Measurements from ENCODE around the gene ANO1. TPM values are rescaled to one million over a fixed set of nuclear protein-coding genes. Genes with fewer than 3 reads are reported as not detected.

ANO1 gene
- total RNA-seq, 6 experiments from 2014 or later = 32.1 to 292 (median 78.0) TPM

GRCh38 chr11:70170596-70171210, 92.6 kb downstream of the ANO1 start:
- H3K27ac ChIP-seq = no peak overlapping the region
- 80% methylated on average over 11 of the region's 22 CpGs for WGBS (ENCODE audit: insufficient coverage, low coverage, low lambda C conversion rate, missing lambda C conversion rate)
- intact Hi-C loops (cut with DNase I) = no loop called here
- no peak overlapping the region for H3K4me3 ChIP-seq
- peaks cover 0 to 85% (median 21%) of the 10 kb centered on the region in 4 donors for H3K36me3 ChIP-seq
- DNase-seq (no peak), ATAC-seq (no peak)
- no peak for TF ChIP-seq POLR2A (IDR thresholded peaks at IDR 0.05)
- TF ChIP-seq CTCF (IDR thresholded peaks at IDR 0.05) = no peak
- H3K27me3 ChIP-seq = no peaks in the 10 kb centered on the region
- H3K9me3 ChIP-seq = no peaks in the 10 kb centered on the region
- H3K4me1 ChIP-seq = no peaks in the 10 kb centered on the region

DNA sequence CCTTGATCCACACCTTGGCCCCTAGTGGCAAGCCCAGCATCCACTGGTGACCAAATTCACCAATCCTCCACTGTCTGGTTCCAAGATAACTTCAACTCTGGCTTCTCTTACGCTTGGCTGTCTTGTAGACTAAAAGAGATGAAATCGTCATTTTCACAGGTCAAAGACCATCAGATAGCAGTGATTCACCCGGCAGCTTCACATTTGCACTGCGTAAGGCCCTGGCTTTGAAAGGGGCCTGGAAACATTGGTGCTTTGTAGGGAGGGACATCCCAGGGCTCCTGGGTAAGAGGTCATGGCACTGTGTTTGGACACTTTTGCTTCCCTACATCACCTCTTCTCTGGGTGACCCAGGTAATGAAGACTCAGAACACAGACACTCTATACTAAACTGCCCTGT, 94.9 kb downstream of the ANO1 start:
- intact Hi-C loops (cut with DNase I) = no loop called here
- H3K36me3 ChIP-seq = peaks cover 0 to 66% (median 16%) of the 10 kb centered on the region in 4 donors
- no peak for TF ChIP-seq POLR2A (IDR thresholded peaks at IDR 0.05)
- no peak for TF ChIP-seq CTCF (IDR thresholded peaks at IDR 0.05)

GRCh38 chr11:70174547-70175235, 96.6 kb downstream of the ANO1 start:
- no peak for DNase-seq
- 92% methylated on average over 10 of the region's 17 CpGs for WGBS (ENCODE audit: insufficient coverage, low coverage, low lambda C conversion rate, missing lambda C conversion rate)
- intact Hi-C loops (cut with DNase I) = no loop called here

More for the DNA sequence above, 94.9 kb downstream of the ANO1 start:
- H3K9me3 ChIP-seq = no peaks in the 10 kb centered on the region
- no peaks in the 10 kb centered on the region for H3K27me3 ChIP-seq
- 47% methylated on average over 4 of the region's 4 CpGs for WGBS (ENCODE audit: insufficient coverage, low coverage, low lambda C conversion rate, missing lambda C conversion rate)
- DNase-seq (no peak), ATAC-seq (peak in 1 of 4 donors; percentile 83)
- no peaks in the 10 kb centered on the region for H3K4me1 ChIP-seq
- no peak overlapping the region for H3K27ac ChIP-seq
- no peak overlapping the region for H3K4me3 ChIP-seq

GRCh38 chr11:70175236-70175698, 97.2 kb downstream of the ANO1 start:
- H3K4me3 ChIP-seq = no peak overlapping the region
- ATAC-seq (no peak), DNase-seq (no peak)
- peaks cover 0 to 57% (median 7%) of the 10 kb centered on the region in 4 donors for H3K36me3 ChIP-seq
- 81% methylated on average over 6 of the region's 15 CpGs for WGBS (ENCODE audit: insufficient coverage, low coverage, low lambda C conversion rate, missing lambda C conversion rate)
- intact Hi-C loops (cut with DNase I) = no loop called here
- H3K4me1 ChIP-seq = no peaks in the 10 kb centered on the region
- TF ChIP-seq CTCF (IDR thresholded peaks at IDR 0.05) (no peak), POLR2A (IDR thresholded peaks at IDR 0.05) (no peak)
- H3K9me3 ChIP-seq = no peaks in the 10 kb centered on the region
- no peak overlapping the region for H3K27ac ChIP-seq
- H3K27me3 ChIP-seq = no peaks in the 10 kb centered on the region

More at GRCh38 chr11:70174547-70175235, 96.6 kb downstream of the ANO1 start:
- Histone ChIP-seq H3K27me3 (no peaks in the 10 kb centered on the region), H3K4me3 (no peak overlapping the region), H3K4me1 (no peaks in the 10 kb centered on the region), H3K9me3 (no peaks in the 10 kb centered on the region), H3K36me3 (peaks cover 0 to 57% (median 9%) of the 10 kb centered on the region in 4 donors), H3K27ac (no peak overlapping the region)
- ATAC-seq = no peak
- no peak for TF ChIP-seq CTCF (IDR thresholded peaks at IDR 0.05)
- TF ChIP-seq POLR2A (IDR thresholded peaks at IDR 0.05) = no peak
